Activated naive CD4-positive, alpha-beta T cell treated with Interleukin-2 at 50 U/mL for 16 hours (primary cell): ENCODE results near the gene IMMP2L.

Source experiments
- DNase-seq: peaks from one replicate; pipeline ENCODE4 v3.0.0-alpha.2; 2020

IMMP2L gene

GRCh38 chr7:110762546-110763225, 799.6 kb downstream of the IMMP2L start:
- no peak for DNase-seq

- DNase-seq: no peak
Observed at GRCh38 chr7:110760341-110760740, 802.0 kb downstream of the IMMP2L start.

GRCh38 chr7:110759069-110759468, 803.2 kb downstream of the IMMP2L start:
- no peak for DNase-seq

- no peak for DNase-seq
Observed at GRCh38 chr7:110754649-110755048, 807.6 kb downstream of the IMMP2L start.

GRCh38 chr7:110750931-110751605, 811.2 kb downstream of the IMMP2L start:
- no peak for DNase-seq

GRCh38 chr7:110733221-110733620, 829.1 kb downstream of the IMMP2L start:
- DNase-seq: no peak

GRCh38 chr7:110724811-110725210, 837.5 kb downstream of the IMMP2L start:
- DNase-seq: no peak

- no peak for DNase-seq
Observed at GRCh38 chr7:110721395-110721794, 840.9 kb downstream of the IMMP2L start.

- DNase-seq: no peak
Observed at GRCh38 chr7:110720626-110721025, 841.7 kb downstream of the IMMP2L start.

GRCh38 chr7:110719741-110720140, 842.6 kb downstream of the IMMP2L start:
- DNase-seq: no peak

GRCh38 chr7:110718503-110719205, 843.6 kb downstream of the IMMP2L start:
- no peak for DNase-seq

GRCh38 chr7:110704225-110704624, 858.1 kb downstream of the IMMP2L start:
- no peak for DNase-seq

GRCh38 chr7:110698576-110698975, 863.7 kb downstream of the IMMP2L start:
- no peak for DNase-seq

GRCh38 chr7:110693344-110693743, 868.9 kb downstream of the IMMP2L start:
- DNase-seq: no peak

- no peak for DNase-seq
Observed at GRCh38 chr7:110688908-110689307, 873.4 kb downstream of the IMMP2L start.

- DNase-seq: no peak
Observed at GRCh38 chr7:110685899-110686298, 876.4 kb downstream of the IMMP2L start.

- no peak for DNase-seq
Observed at GRCh38 chr7:110681941-110682340, 880.4 kb downstream of the IMMP2L start.

- DNase-seq: no peak
Observed at GRCh38 chr7:110677405-110677804, 884.9 kb downstream of the IMMP2L start.

- no peak for DNase-seq
Observed at GRCh38 chr7:110676785-110677184, 885.5 kb downstream of the IMMP2L start.

GRCh38 chr7:110675383-110676103, 886.7 kb downstream of the IMMP2L start:
- DNase-seq: no peak

- DNase-seq: no peak
Observed at GRCh38 chr7:110673148-110673547, 889.1 kb downstream of the IMMP2L start.

- DNase-seq: no peak
Observed at GRCh38 chr7:110669410-110669809, 892.9 kb downstream of the IMMP2L start.

- no peak for DNase-seq
Observed at GRCh38 chr7:110664803-110665202, 897.5 kb downstream of the IMMP2L start.
